GM23338 (cell line): ENCODE measurements around the gene PCSK7. TPM values are rescaled to one million over a fixed set of nuclear protein-coding genes. Genes with fewer than 3 reads are reported as not detected.

Experiments used
- ATAC-seq: fragments of 200-7000 bp; cut with Tn5 transposase; 3 replicates; pipeline ENCODE4 v1.9.1; 2020
- DNase-seq: peaks from one replicate; pipeline ENCODE4 v3.0.0-alpha.2; 2015; ENCODE audit warnings: low spot score
- H2AFZ ChIP-seq: fragments of 200-600 bp; sonication (generic); 2 replicates; pipeline ENCODE4 v1.8.0; 2016; ENCODE audit warnings: antibody characterized with exemption, mild to moderate bottlenecking, moderate library complexity
- H3F3A ChIP-seq: fragments of 200-600 bp; sonication (generic); replicated peaks from 2 replicates; pipeline ENCODE4 v1.8.0; 2017; ENCODE audit warnings: antibody characterized with exemption, mixed run types, low read depth
- H3K27ac ChIP-seq: fragments of 200-600 bp; sonication (generic); 2 replicates; pipeline ENCODE4 v1.6.1; 2016; ENCODE audit warnings: low read depth
- H3K27me3 ChIP-seq: fragments of 200-600 bp; sonication (generic); 2 replicates; pipeline ENCODE4 v1.8.0; 2016; ENCODE audit warnings: mild to moderate bottlenecking, mixed run types, moderate library complexity; ENCODE audit not compliant: insufficient read depth
- H3K36me3 ChIP-seq: fragments of 200-600 bp; sonication (generic); 2 replicates; pipeline ENCODE4 v1.8.0; 2016; ENCODE audit warnings: mild to moderate bottlenecking; ENCODE audit not compliant: insufficient read depth
- H3K4me1 ChIP-seq: fragments of 200-600 bp; sonication (generic); 2 replicates; pipeline ENCODE4 v1.8.0; 2016; ENCODE audit warnings: mild to moderate bottlenecking, moderate library complexity; ENCODE audit not compliant: insufficient read depth
- H3K4me2 ChIP-seq: fragments of 200-600 bp; sonication (generic); 2 replicates; pipeline ENCODE4 v1.7.1; 2017; ENCODE audit warnings: mixed run types
- H3K4me3 ChIP-seq: fragments of 200-600 bp; sonication (generic); 2 replicates; pipeline ENCODE4 v1.6.1; 2016; ENCODE audit warnings: mixed run types
- H3K79me2 ChIP-seq: fragments of 200-600 bp; sonication (generic); replicated peaks from 2 replicates; pipeline ENCODE4 v1.8.0; 2017; ENCODE audit warnings: mild to moderate bottlenecking; ENCODE audit not compliant: insufficient read depth
- H3K9me2 ChIP-seq: fragments of 200-600 bp; sonication (generic); 2 replicates; pipeline ENCODE4 v1.8.0; 2017; ENCODE audit not compliant: insufficient read depth
- H4K20me1 ChIP-seq: fragments of 200-600 bp; sonication (generic); replicated peaks from 2 replicates; pipeline ENCODE4 v1.8.0; 2017; ENCODE audit warnings: mild to moderate bottlenecking; ENCODE audit not compliant: insufficient read depth
- H3K27ac Mint-ChIP-seq: 2 replicates; pipeline ENCODE4 v1.8.0; 2020; ENCODE audit warnings: inconsistent platforms, mild to moderate bottlenecking, moderate library complexity, mixed read lengths
- H3K27me3 Mint-ChIP-seq: 3 replicates; pipeline ENCODE4 v1.8.0; 2022; ENCODE audit warnings: low read depth, mild to moderate bottlenecking, moderate library complexity, mixed read lengths, inconsistent platforms; ENCODE audit not compliant: insufficient read depth, poor library complexity
- H3K36me3 Mint-ChIP-seq: 3 replicates; pipeline ENCODE4 v1.8.0; 2021; ENCODE audit warnings: low read depth, mild to moderate bottlenecking, inconsistent platforms, moderate library complexity, mixed read lengths
- H3K4me1 Mint-ChIP-seq: 3 replicates; pipeline ENCODE4 v1.8.0; 2020; ENCODE audit warnings: mild to moderate bottlenecking, inconsistent platforms, mixed read lengths
- H3K4me3 Mint-ChIP-seq: 3 replicates; pipeline ENCODE4 v1.8.0; 2021; ENCODE audit warnings: moderate library complexity, mild to moderate bottlenecking, inconsistent platforms, mixed read lengths
- H3K9me3 Mint-ChIP-seq: 3 replicates; pipeline ENCODE4 v1.8.0; 2020; ENCODE audit warnings: moderate library complexity, mild to moderate bottlenecking, inconsistent platforms, mixed read lengths
- CREB1 ChIP-seq: fragments of 250-450 bp; sonication (Bioruptor Pico); IDR thresholded peaks from 2 replicates; pipeline ENCODE4 v1.5.0; 2020; ENCODE audit warnings: low read depth, mild to moderate bottlenecking, moderate library complexity
- EZH2phosphoT487 ChIP-seq: fragments of 200-600 bp; sonication (generic); IDR thresholded peaks from one replicate; pipeline ENCODE4 v1.8.1; 2018; ENCODE audit warnings: antibody characterized with exemption; ENCODE audit not compliant: unreplicated experiment
- NANOG ChIP-seq: IDR thresholded peaks from 2 replicates; pipeline ENCODE4 v1.6.1; 2016; ENCODE audit warnings: antibody characterized with exemption, borderline replicate concordance
- POLR2AphosphoS5 ChIP-seq: IDR thresholded peaks from 2 replicates; pipeline ENCODE4 v1.6.1; 2016; ENCODE audit warnings: antibody characterized with exemption, low read depth
- ZNF114 ChIP-seq: fragments of 250-450 bp; sonication (Bioruptor Pico); IDR thresholded peaks from 2 replicates; pipeline ENCODE4 v1.5.0; 2020; ENCODE audit warnings: mild to moderate bottlenecking, moderate library complexity
- ZNF462 ChIP-seq: fragments of 250-450 bp; sonication (Bioruptor Pico); IDR thresholded peaks from 2 replicates; pipeline ENCODE4 v1.5.0; 2020; ENCODE audit warnings: mild to moderate bottlenecking, moderate library complexity
- polyA plus RNA-seq: library from polyadenylated mRNA; unstranded; fragments of >200 nt; fragmentation: Nextera tagmentation; extraction: Ambion mirVana; gene quantifications from 2 replicates; pipeline ENCODE4 v1.2.1, GENCODE V29; 2016
- total RNA-seq: library from RNA; depleted of rRNA; stranded (reverse); fragments of >200 nt; shearing (Covaris generic); gene quantifications from 2 replicates; pipeline ENCODE4 v1.2.3, GENCODE V29; 2014
- TF ChIP-seq, protein P1 (sequence below): IDR thresholded peaks from one replicate; pipeline ENCODE4 v1.6.1; 2018; ENCODE audit warnings: antibody characterized with exemption; ENCODE audit not compliant: unreplicated experiment
- TF ChIP-seq, protein P2 (sequence below): IDR thresholded peaks from 2 replicates; pipeline ENCODE4 v1.6.1; 2016; ENCODE audit warnings: antibody characterized with exemption

The PCSK7 gene
- total and polyA plus RNA-seq, 2 experiments from 2014 or later, result 12.4 to 46.4 TPM

- TF ChIP-seq ZNF462 (CRISPR knock-in tag) (no peak), ZNF114 (CRISPR knock-in tag) (no peak), CREB1 (CRISPR knock-in tag) (no peak)
- TF ChIP-seq, protein P1, sequence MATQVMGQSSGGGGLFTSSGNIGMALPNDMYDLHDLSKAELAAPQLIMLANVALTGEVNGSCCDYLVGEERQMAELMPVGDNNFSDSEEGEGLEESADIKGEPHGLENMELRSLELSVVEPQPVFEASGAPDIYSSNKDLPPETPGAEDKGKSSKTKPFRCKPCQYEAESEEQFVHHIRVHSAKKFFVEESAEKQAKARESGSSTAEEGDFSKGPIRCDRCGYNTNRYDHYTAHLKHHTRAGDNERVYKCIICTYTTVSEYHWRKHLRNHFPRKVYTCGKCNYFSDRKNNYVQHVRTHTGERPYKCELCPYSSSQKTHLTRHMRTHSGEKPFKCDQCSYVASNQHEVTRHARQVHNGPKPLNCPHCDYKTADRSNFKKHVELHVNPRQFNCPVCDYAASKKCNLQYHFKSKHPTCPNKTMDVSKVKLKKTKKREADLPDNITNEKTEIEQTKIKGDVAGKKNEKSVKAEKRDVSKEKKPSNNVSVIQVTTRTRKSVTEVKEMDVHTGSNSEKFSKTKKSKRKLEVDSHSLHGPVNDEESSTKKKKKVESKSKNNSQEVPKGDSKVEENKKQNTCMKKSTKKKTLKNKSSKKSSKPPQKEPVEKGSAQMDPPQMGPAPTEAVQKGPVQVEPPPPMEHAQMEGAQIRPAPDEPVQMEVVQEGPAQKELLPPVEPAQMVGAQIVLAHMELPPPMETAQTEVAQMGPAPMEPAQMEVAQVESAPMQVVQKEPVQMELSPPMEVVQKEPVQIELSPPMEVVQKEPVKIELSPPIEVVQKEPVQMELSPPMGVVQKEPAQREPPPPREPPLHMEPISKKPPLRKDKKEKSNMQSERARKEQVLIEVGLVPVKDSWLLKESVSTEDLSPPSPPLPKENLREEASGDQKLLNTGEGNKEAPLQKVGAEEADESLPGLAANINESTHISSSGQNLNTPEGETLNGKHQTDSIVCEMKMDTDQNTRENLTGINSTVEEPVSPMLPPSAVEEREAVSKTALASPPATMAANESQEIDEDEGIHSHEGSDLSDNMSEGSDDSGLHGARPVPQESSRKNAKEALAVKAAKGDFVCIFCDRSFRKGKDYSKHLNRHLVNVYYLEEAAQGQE, result no peak
These were observed 48.0 kb upstream of the PCSK7 start (continued) for GRCh38 chr11:117279711-117280376.

DNA sequence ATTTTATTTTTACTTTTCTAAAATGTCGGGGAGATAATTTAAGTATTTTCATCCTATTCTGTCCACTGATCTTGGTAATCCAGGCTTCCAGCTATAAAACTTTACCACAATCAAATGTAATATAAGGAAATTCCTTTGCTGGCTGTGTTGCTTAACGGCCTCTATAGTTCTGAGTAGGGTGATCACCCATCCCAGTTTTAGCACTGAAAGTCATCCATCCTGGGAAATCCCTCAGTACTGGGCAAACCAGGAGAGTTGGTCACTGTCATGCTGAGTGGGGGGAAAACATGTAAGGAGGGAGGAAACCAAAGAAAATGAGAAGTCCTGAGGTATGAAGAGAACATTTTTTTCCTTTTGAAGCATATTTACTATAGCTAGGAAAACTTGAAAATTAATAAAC, 46.5 kb upstream of the PCSK7 start:
- Mint-ChIP-seq H3K36me3 (peaks cover 27% of the 10 kb centered on the region), H3K27ac (no peak overlapping the region), H3K4me1 (peaks cover 6% of the 10 kb centered on the region), H3K27me3 (no peaks in the 10 kb centered on the region), H3K9me3 (no peaks in the 10 kb centered on the region), H3K4me3 (no peak overlapping the region)
- no peak for DNase-seq
- no peaks in the 10 kb centered on the region for H3F3A ChIP-seq
- 0 out of 2 replicates have a peak, but pooled peaks cover 4% of the 10 kb centered on the region for H4K20me1 ChIP-seq
- H2AFZ ChIP-seq, result no peak overlapping the region
- H3K27ac ChIP-seq, result no peak overlapping the region
- no peak overlapping the region for H3K4me2 ChIP-seq
- 0 out of 2 replicates have a peak, but pooled peaks cover 12% of the 10 kb centered on the region for H3K36me3 ChIP-seq
- no peak for ATAC-seq
- H3K4me3 ChIP-seq, result no peak overlapping the region
- H3K79me2 ChIP-seq, result no peaks in the 10 kb centered on the region
- H3K27me3 ChIP-seq, result no peaks in the 10 kb centered on the region
- no peaks in the 10 kb centered on the region for H3K9me2 ChIP-seq
- no peaks in the 10 kb centered on the region for H3K4me1 ChIP-seq
- TF ChIP-seq NANOG, result no peak
- no peak for TF ChIP-seq POLR2AphosphoS5
- no peak for TF ChIP-seq EZH2phosphoT487
- TF ChIP-seq, protein P2, sequence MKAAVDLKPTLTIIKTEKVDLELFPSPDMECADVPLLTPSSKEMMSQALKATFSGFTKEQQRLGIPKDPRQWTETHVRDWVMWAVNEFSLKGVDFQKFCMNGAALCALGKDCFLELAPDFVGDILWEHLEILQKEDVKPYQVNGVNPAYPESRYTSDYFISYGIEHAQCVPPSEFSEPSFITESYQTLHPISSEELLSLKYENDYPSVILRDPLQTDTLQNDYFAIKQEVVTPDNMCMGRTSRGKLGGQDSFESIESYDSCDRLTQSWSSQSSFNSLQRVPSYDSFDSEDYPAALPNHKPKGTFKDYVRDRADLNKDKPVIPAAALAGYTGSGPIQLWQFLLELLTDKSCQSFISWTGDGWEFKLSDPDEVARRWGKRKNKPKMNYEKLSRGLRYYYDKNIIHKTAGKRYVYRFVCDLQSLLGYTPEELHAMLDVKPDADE, result no peak
- TF ChIP-seq ZNF114 (CRISPR knock-in tag), result no peak
